ENCODE data around the gene FOLR1.

Gene FOLR1

DNA sequence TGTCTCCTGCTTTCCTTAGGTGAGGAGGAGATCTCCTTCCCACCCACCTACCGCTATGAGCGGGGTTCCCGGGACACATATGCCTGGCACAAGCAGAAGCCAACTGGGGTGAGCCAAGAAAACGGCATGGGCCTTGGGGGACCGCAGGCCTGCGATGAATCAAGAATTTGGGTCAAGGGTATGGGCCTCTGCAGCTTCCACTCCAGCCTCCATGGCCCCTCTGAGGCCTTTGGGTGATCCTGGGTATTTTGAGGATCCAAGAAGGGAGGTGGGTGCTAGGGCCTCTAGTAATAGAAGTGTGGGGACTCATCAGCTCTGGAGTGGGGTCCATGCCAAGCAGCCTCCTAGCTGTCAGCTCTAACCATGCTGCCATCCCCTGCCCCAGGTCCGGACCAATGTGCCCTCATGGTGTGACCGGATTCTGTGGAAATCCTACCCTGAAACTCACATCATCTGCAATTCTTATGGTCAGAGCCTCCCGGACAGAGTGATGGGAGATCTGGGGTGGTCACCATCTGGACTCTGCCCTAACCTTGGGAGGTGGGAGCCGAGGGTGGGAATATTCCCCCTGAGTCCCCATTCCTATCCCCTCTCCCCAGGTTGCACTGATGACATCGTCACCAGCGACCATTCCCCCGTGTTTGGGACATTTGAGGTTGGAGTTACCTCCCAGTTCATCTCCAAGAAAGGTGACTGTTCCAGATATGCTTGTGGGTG is 41.3 kb downstream of the FOLR1 start:
- peaks cover 9% of the 10 kb centered on the region for H3K36me3 Mint-ChIP-seq (ENCODE audit: low read depth)
- H3K27me3 Mint-ChIP-seq = peaks cover under 1% of the 10 kb centered on the region
- H3K27ac Mint-ChIP-seq = peak overlapping the region; percentile 62
- no peaks in the 10 kb centered on the region for H3K9me3 Mint-ChIP-seq
- DNase-seq = no peak
- peaks cover 3% of the 10 kb centered on the region for H3K4me1 Mint-ChIP-seq
- no peak overlapping the region for H3K4me3 Mint-ChIP-seq
- no peak for ATAC-seq

- H3K36me3 Mint-ChIP-seq (ENCODE audit: low read depth) = peaks cover 12% of the 10 kb centered on the region
- H3K9me3 Mint-ChIP-seq = no peaks in the 10 kb centered on the region
- H3K4me3 Mint-ChIP-seq = no peak overlapping the region
- peaks cover 5% of the 10 kb centered on the region for H3K4me1 Mint-ChIP-seq
- ATAC-seq = no peak
- DNase-seq = no peak
- H3K27me3 Mint-ChIP-seq = peaks cover 6% of the 10 kb centered on the region
- peak overlapping the region; percentile 62 for H3K27ac Mint-ChIP-seq
Measured at GRCh38 chr11:72233773-72234513, 42.0 kb downstream of the FOLR1 start.

GRCh38 chr11:72234514-72234830 is 42.5 kb downstream of the FOLR1 start:
- no peaks in the 10 kb centered on the region for H3K9me3 Mint-ChIP-seq
- H3K4me3 Mint-ChIP-seq = no peak overlapping the region
- peaks cover 10% of the 10 kb centered on the region for H3K27me3 Mint-ChIP-seq
- DNase-seq (no peak), ATAC-seq (no peak)
- H3K36me3 Mint-ChIP-seq (ENCODE audit: low read depth) = peaks cover 8% of the 10 kb centered on the region
- H3K27ac Mint-ChIP-seq = peak overlapping the region; percentile 48
- peaks cover 9% of the 10 kb centered on the region for H3K4me1 Mint-ChIP-seq

GRCh38 chr11:72234920-72235319 is 43.0 kb downstream of the FOLR1 start:
- peaks cover 8% of the 10 kb centered on the region for H3K36me3 Mint-ChIP-seq (ENCODE audit: low read depth)
- no peaks in the 10 kb centered on the region for H3K9me3 Mint-ChIP-seq
- no peak for DNase-seq
- H3K27me3 Mint-ChIP-seq = peaks cover 11% of the 10 kb centered on the region
- H3K4me3 Mint-ChIP-seq = no peak overlapping the region
- peaks cover 10% of the 10 kb centered on the region for H3K4me1 Mint-ChIP-seq
- peak overlapping the region; percentile 48 for H3K27ac Mint-ChIP-seq
- no peak for ATAC-seq

DNA sequence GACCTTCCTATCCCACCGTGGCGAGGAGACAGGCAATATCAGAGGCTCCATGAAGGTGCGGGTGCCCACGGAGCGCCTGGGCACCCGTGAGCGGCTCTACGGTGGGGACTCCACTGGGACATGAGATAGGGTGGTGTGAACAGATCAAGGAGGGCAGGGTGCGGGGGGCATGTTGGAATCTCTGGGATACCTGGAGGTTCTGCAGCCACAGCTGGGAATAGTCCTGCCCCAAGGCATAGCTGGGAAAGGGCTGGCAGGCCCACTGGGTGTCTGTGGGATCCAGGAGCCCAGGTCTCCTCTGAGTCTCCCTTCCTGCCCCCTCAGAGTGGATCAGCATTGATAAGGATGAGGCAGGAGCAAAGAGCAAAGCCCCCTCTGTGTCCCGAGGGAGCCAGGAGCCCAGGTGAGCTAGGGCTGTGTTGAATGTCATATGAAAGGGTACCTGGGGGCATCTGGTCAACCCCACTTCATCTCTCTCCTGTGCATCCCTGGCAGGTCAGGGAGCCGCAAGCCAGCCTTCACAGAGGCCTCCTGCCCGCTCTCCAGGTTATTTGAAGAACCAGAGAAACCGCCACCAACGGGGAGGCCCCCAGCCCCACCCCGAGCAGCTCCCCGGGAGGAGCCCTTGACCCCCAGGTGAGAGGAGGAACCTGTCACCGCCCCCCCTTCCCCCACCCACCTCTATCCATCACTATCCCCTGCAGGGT is 43.6 kb downstream of the FOLR1 start:
- Mint-ChIP-seq H3K36me3 (ENCODE audit: low read depth) (peaks cover 8% of the 10 kb centered on the region), H3K27me3 (peaks cover 15% of the 10 kb centered on the region), H3K27ac (no peak overlapping the region), H3K4me3 (no peak overlapping the region), H3K4me1 (peaks cover 13% of the 10 kb centered on the region), H3K9me3 (no peaks in the 10 kb centered on the region)
- DNase-seq (no peak), ATAC-seq (no peak)

DNA sequence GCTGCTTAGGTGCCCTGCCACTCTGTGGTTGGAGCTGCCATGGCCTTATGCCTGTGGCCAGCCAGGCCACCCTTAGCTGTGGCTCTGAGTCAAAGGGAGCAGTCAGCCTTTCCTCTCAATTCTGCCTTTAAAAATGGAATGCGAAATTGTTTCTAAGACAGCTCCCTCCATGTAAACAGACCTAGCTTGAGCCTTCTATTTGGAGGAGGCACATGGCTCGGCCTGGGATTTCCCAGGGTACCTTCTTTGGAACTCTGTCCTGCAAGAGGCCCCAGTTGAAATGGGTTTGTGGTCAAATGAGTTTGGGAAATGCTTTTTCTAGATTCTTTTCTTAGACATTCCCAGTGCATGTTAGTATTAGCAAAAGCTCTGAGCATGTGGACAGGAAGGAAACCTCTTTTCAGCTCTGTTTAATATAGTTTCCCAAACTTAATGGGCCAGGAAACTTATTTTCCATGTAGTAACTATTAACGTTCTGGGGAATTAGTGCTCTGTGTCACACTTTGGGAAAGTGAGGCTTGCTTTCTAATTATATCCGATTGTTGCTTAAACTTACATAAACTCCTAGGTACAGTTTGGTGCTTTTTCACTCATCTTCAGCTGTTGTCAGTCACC is 44.2 kb downstream of the FOLR1 start:
- Mint-ChIP-seq H3K27me3 (peaks cover 21% of the 10 kb centered on the region), H3K4me3 (no peak overlapping the region), H3K27ac (no peak overlapping the region), H3K36me3 (ENCODE audit: low read depth) (peaks cover 8% of the 10 kb centered on the region), H3K4me1 (peaks cover 18% of the 10 kb centered on the region), H3K9me3 (no peaks in the 10 kb centered on the region)
- DNase-seq = no peak
- ATAC-seq = no peak

GRCh38 chr11:72236774-72237111 is 44.8 kb downstream of the FOLR1 start:
- Mint-ChIP-seq H3K9me3 (no peaks in the 10 kb centered on the region), H3K36me3 (ENCODE audit: low read depth) (peaks cover 8% of the 10 kb centered on the region), H3K27me3 (peaks cover 26% of the 10 kb centered on the region), H3K4me3 (no peak overlapping the region), H3K27ac (no peak overlapping the region), H3K4me1 (peaks cover 18% of the 10 kb centered on the region)
- ATAC-seq = no peak
- no peak for DNase-seq

GRCh38 chr11:72237112-72237931 is 45.4 kb downstream of the FOLR1 start:
- Mint-ChIP-seq H3K4me1 (peaks cover 18% of the 10 kb centered on the region), H3K9me3 (no peaks in the 10 kb centered on the region), H3K27ac (no peak overlapping the region), H3K36me3 (ENCODE audit: low read depth) (peaks cover 8% of the 10 kb centered on the region), H3K27me3 (peaks cover 32% of the 10 kb centered on the region), H3K4me3 (no peak overlapping the region)
- DNase-seq (no peak), ATAC-seq (no peak)

- H3K4me1 Mint-ChIP-seq = peaks cover 18% of the 10 kb centered on the region
- no peak overlapping the region for H3K27ac Mint-ChIP-seq
- H3K27me3 Mint-ChIP-seq = peaks cover 39% of the 10 kb centered on the region
- H3K4me3 Mint-ChIP-seq = no peak overlapping the region
- no peaks in the 10 kb centered on the region for H3K9me3 Mint-ChIP-seq
- peaks cover 8% of the 10 kb centered on the region for H3K36me3 Mint-ChIP-seq (ENCODE audit: low read depth)
- DNase-seq = peak; percentile 61
- peak; percentile 50 for ATAC-seq
Measured at GRCh38 chr11:72238040-72238450, 46.1 kb downstream of the FOLR1 start.

GRCh38 chr11:72238492-72239312 is 46.8 kb downstream of the FOLR1 start:
- Mint-ChIP-seq H3K36me3 (ENCODE audit: low read depth) (peaks cover 6% of the 10 kb centered on the region), H3K4me3 (no peak overlapping the region), H3K9me3 (no peaks in the 10 kb centered on the region), H3K27ac (no peak overlapping the region), H3K4me1 (peaks cover 19% of the 10 kb centered on the region), H3K27me3 (peaks cover 44% of the 10 kb centered on the region)
- no peak for ATAC-seq
- DNase-seq = no peak

DNA sequence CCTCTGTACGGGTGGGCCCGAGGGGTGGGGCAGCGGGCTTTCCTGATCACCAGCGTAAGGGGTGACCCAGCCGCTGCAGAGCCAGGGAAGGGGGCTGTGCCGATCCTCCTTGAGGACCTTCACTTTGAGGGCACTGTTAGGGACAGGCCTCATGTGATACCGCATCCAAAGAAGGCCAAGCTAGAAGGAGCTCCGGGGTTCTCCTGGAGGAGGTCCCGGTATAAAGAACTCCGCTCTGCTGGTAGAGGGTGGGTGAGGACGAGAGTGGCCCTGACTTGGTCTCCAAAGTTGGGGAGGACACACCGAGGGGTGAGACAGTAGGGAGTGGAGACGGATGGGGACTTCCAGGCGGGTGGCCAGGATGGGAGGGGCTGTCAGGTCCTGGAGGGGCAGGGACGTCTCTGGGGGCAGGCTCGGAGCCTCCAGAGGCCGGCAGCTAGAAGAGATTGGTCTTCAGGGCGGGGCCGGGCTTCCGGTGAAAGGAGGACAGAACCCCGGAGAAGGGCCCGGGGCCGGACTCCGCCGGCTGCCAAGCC is 47.4 kb downstream of the FOLR1 start:
- Mint-ChIP-seq H3K36me3 (ENCODE audit: low read depth) (peaks cover 5% of the 10 kb centered on the region), H3K27ac (no peak overlapping the region), H3K9me3 (no peaks in the 10 kb centered on the region), H3K27me3 (peaks cover 45% of the 10 kb centered on the region), H3K4me3 (peak overlapping the region; percentile 36), H3K4me1 (peaks cover 18% of the 10 kb centered on the region)
- DNase-seq (peak; percentile 21), ATAC-seq (peak; percentile 27)

DNA sequence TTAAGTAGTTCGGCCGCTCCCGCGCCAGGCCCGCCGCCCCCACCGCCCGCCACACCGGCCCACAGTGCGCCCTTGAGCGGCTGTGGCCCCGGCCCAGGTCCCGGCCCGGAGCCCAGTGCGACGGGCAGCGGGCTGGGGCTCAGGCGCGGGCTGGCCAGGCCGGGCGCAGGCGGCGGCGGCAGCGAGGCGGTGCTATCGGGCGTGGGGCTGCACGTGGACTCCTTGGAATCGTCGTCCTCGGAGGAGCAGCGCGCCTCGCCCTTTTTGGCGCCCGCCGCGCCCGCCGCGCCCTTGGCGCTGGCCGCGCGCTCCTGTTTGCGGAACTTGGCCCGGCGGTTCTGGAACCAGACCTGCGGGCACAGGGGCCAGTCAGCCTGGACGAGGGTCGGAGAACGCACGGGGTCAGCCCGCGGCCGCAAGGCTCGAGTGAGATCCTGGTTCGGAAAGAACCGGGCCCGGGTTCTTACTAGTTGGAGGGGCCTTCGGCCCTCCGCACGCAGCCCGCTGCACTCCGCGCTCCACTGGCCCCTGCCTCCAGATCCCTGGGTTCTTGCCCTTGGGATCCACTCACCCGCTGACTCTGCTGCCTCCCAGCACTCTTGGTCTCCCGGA is 48.0 kb downstream of the FOLR1 start:
- peaks cover 50% of the 10 kb centered on the region for H3K27me3 Mint-ChIP-seq
- no peak for ATAC-seq
- DNase-seq = no peak

More for the DNA sequence above, 48.0 kb downstream of the FOLR1 start:
- Mint-ChIP-seq H3K4me1 (peaks cover 22% of the 10 kb centered on the region), H3K4me3 (peak overlapping the region; percentile 42), H3K27ac (no peak overlapping the region), H3K36me3 (ENCODE audit: low read depth) (peaks cover 5% of the 10 kb centered on the region), H3K9me3 (no peaks in the 10 kb centered on the region)
